Hematopoietic multipotent progenitor cell treated with erythropoietin and hydrocortisone succinate and interleukin-3 and kit ligand, for 15 days (in vitro differentiated cells): ENCODE results near the gene HNRNPH2.

Experiments used
- DNase-seq: peaks from one replicate; pipeline ENCODE4 v3.0.0-alpha.2; 2015; ENCODE audit warnings: low spot score

Gene HNRNPH2

GRCh38 chrX:101460669-101461068 lies 52.6 kb downstream of the HNRNPH2 start:
- DNase-seq, result no peak

GRCh38 chrX:101462892-101463291 lies 54.9 kb downstream of the HNRNPH2 start:
- DNase-seq, result no peak
